Measurements from ENCODE around the gene PSMB8. TPM values are rescaled to one million over a fixed set of nuclear protein-coding genes. Genes with fewer than 3 reads are reported as not detected.

PSMB8 gene
- total RNA-seq, 1 experiment from 2014 or later, result 13.8 TPM

- ATAC-seq, result no peak
- ChIA-PET CTCF (interaction anchor here (0.7 to 9.4 kb wide), 12 partner anchors 8 to 124 kb away, joined by 3 to 291 read pairs (median 7); partner anchors contain the start of genes HLA-DMA and TAP2), POLR2A (interaction anchor here (1.0 to 1.4 kb wide), 3 partner anchors 22 to 111 kb away, joined by 3 to 8 read pairs (median 3); partner anchors contain the start of gene TAP2)
- Mint-ChIP-seq H3K27me3 (ENCODE audit: low read depth) (peaks cover 37% of the 10 kb centered on the region), H3K9me3 (no peaks in the 10 kb centered on the region), H3K4me3 (no peak overlapping the region), H3K36me3 (no peaks in the 10 kb centered on the region), H3K4me1 (peaks cover 10% of the 10 kb centered on the region), H3K27ac (peak overlapping the region; percentile 88)
- DNase-seq (ENCODE audit: low spot score), result no peak
- TF ChIP-seq PRDM15 (CRISPR knock-in tag; IDR thresholded peaks at IDR 0.05), result no peak
- TF ChIP-seq AR (CRISPR knock-in tag; IDR thresholded peaks at IDR 0.05), result no peak
- TF ChIP-seq ZNF281 (CRISPR knock-in tag; IDR thresholded peaks at IDR 0.05), result no peak
- TF ChIP-seq E2F4 (CRISPR knock-in tag; IDR thresholded peaks at IDR 0.05; ENCODE audit: borderline replicate concordance, low read depth), result no peak
Observed at GRCh38 chr6:32860674-32861073, 16.8 kb upstream of the PSMB8 start.

GRCh38 chr6:32858194-32858593, 14.3 kb upstream of the PSMB8 start:
- CTCF ChIA-PET, result interaction anchor here (0.6 to 9.4 kb wide), 7 partner anchors 10 to 108 kb away, joined by 3 to 291 read pairs (median 5); partner anchors contain the start of genes HLA-DMA and TAP2
- TF ChIP-seq KAT7 (CRISPR knock-in tag; IDR thresholded peaks at IDR 0.05; ENCODE audit: borderline replicate concordance) (no peak), CTCF (IDR thresholded peaks at IDR 0.05) (no peak), ZNF281 (CRISPR knock-in tag; IDR thresholded peaks at IDR 0.05) (no peak), IRF2 (CRISPR knock-in tag; IDR thresholded peaks at IDR 0.05; ENCODE audit: borderline replicate concordance, low read depth) (no peak), E2F5 (CRISPR knock-in tag; IDR thresholded peaks at IDR 0.05) (no peak), ZNF671 (CRISPR knock-in tag; IDR thresholded peaks at IDR 0.05) (no peak), FOXK1 (CRISPR knock-in tag; IDR thresholded peaks at IDR 0.05) (no peak), HMGXB4 (CRISPR knock-in tag; IDR thresholded peaks at IDR 0.05) (no peak)
- Mint-ChIP-seq H3K4me1 (peaks cover 13% of the 10 kb centered on the region), H3K9me3 (no peaks in the 10 kb centered on the region), H3K4me3 (no peak overlapping the region), H3K27me3 (ENCODE audit: low read depth) (peaks cover 58% of the 10 kb centered on the region), H3K27ac (no peak overlapping the region), H3K36me3 (no peaks in the 10 kb centered on the region)
- POLR2A ChIA-PET, result no interaction called here
- ATAC-seq (no peak), DNase-seq (ENCODE audit: low spot score) (no peak)
